HG02840 (cell line): ENCODE data around the gene TM4SF1.

Experiments
- ATAC-seq: cut with Tn5 transposase; IDR thresholded peaks from one replicate; pipeline ENCODE4 v1.9.1; 2021; ENCODE audit warnings: mild to moderate bottlenecking, moderate library complexity, moderate number of reproducible peaks; ENCODE audit not compliant: unreplicated experiment, low FRiP score

TM4SF1 gene

GRCh38 chr3:149377408-149378364, at the start of gene TM4SF1:
TM4SF1 (minus strand) TSS chr3:149377649; CDS start chr3:149377547, 102 bp downstream.
- no peak for ATAC-seq

DNA sequence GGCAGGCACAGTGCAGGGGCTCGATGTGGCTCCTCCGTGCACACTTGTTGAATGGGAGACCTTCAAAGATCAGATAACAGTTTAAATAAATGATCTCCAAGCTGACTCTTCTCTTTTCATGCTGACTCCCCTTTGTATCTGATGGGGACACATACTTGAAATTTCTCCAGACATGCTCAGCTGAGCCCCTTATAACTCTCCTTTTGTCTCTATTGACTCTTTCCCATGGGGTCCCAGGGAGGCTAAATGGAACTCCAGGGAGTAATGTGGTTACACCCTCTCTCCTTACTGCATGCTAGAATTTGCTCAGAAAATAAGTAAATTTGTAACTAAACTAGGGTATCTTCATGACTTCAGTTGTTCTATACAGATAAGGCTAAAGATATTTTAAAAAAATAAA, 48.9 kb upstream of the TM4SF1 start:
- no peak for ATAC-seq

- ATAC-seq = no peak
Observed at GRCh38 chr3:149424918-149425317, 47.5 kb upstream of the TM4SF1 start.

DNA sequence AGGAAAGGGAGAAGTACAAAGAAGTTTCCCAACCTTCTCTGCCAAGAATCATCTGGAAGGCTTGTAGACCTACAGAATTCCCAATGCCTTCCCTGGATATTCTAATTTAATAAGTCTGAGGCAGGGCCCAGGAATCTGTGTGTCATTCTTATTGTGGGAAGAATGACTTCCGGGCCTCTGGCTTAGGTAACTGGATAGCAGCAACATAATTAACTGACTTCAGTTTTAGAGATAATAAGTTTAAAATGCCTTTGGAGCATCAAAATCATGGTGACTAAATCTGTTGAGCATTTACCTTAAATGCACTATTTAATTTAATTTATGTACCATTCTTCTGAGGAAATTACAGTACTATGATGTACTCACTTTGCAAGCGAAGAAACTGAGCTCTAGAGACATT, 44.3 kb upstream of the TM4SF1 start:
- ATAC-seq = no peak

DNA sequence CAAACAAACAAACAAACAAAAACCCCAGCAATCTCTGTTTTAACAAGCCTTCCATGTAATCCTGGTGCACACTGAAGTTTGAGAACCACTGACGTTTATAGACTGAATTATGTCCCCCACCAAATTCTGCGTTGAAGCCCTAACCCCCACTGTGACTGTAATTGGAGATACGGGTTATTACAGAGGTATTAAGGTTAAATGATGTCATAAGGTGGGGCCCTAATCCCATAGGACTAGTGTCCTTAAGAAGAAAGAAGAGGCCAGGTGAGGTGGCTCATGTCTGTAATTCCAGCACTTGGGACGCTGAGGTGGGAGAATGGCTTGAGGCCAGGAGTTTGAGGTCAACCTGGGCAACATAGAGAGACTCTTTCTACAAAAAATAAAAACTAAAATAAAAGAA, 42.4 kb upstream of the TM4SF1 start:
- ATAC-seq = no peak

DNA sequence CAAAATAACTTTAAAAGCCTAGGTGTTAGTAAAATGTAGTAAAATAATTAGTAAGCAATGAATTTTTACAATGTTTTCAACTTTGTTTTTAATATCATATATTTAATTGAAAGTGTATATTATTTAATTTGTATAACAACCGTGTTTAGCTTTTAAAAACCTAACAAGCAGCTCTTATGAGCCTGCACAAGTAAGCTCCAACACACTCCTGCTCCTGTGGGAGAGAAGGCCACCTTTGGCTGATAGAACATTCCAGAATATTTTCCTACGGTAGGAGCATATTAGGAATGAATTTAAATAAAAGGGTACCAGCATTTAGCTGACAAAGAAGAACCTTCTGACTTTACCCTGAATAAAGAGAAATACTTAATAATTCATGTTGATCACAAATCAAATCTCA, 40.3 kb upstream of the TM4SF1 start:
- no peak for ATAC-seq

DNA sequence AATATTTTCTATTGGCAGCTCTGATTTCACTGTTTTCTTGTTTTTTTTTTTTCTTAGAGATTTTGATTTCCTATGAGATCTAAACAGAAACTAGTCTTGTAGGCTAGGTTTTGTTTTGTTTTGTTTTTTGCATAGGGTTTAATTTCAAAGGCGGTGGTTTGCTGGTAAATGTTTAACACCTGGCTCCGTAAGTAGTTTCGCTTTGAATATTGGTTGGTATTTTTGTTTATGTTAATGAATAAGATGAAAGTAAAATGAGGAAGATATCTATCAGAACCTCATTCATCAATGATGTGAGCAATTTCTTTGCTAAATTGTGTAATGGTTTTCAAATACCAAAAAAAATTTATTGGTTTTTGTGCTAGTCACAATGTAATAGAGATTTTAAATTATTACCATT, 39.7 kb upstream of the TM4SF1 start:
- peak; percentile 76 for ATAC-seq

GRCh38 chr3:149415484-149415883, 38.0 kb upstream of the TM4SF1 start:
- no peak for ATAC-seq

DNA sequence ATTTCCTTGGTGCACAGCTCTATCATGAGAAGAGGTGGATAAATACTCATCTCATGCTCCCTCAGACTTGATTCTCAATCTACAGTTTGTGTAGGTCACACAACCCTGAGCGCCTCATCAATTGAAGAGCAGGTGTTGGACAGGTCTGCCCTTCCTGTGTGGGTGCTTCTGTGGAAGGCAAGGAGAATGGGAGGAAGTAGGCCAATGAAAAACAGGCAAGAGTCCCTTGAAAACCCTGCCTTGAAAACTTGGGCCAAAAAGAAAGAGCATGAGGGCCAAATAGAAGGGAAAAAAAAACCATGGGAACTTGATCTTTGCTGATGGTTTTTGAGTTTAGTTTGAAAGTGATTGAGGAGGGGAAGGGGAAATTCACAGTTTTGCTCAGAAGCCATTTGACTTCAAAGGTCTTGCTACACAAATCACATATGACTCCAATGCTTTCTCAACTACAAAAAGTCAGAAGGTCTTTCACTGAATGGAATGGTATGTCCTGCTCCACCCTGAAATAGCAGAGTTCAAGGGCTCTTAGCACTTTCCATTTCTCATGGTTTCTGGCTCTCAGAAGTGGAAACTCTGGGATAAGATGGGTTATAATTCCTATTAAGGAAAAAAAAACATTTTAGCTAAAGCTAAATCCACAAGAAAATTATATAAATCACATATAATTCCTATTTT, 37.2 kb upstream of the TM4SF1 start:
- no peak for ATAC-seq

DNA sequence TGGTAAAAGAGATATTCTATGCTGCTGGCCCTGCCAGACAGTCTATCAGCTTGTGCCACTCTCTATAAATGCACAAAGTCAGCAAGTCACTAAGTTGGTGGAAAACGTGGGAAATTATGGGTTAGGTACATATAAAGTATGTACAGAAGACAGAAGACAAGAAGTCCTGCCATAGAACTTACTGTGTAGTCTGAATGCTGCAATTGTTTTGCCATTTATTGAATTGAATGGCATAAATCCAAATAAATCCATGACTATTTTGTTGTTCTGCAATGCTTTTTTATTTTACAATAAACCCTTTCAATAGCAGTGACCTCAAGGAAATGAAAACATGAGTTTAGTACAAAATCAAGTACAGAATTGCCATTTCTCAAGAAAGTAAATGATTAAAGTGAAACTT, 34.1 kb upstream of the TM4SF1 start:
- ATAC-seq = no peak

DNA sequence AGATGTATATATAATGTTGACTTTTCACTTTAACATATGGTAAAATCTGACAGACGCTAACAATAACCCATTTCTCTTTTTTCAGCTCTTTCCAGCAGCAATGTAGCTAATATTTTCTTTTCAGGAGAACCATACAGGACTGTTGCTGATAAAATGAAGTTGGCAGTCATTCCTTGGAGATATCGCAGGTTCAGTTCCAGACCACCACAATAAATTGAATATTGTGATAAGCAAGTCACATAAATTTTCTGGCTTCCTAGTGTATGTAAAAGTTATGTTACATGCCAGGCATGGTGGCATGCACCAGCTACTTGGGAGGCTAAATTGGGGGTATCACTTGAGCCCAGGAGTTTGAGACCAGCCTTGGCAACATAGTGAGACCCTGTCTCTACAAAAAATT, 31.9 kb upstream of the TM4SF1 start:
- no peak for ATAC-seq

GRCh38 chr3:149407898-149408297, 30.4 kb upstream of the TM4SF1 start:
- no peak for ATAC-seq

DNA sequence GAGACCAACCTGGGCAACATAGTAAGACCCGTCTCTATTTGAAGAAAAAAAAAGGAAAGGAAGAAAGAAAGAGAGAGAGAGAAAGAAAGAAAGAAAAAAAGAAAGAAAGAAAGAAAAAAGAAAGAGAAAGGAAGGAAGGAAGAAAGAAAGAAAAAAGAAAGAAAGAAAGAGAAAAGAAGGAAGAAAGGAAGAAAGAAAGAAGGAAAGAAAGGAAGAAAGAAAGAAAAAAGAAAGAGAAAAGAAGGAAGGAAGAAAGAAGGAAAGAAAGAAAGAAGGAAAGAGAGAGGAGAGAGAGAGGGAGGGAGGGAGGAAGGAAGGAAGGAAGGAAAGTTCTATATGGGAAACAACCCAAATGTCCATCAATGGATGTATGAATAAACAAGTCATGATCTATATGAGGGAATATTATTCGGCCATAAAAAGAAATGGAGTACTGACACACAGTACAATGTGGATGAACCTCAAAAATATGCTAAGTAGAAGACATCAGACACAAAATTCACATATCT, 28.8 kb upstream of the TM4SF1 start:
- no peak for ATAC-seq

DNA sequence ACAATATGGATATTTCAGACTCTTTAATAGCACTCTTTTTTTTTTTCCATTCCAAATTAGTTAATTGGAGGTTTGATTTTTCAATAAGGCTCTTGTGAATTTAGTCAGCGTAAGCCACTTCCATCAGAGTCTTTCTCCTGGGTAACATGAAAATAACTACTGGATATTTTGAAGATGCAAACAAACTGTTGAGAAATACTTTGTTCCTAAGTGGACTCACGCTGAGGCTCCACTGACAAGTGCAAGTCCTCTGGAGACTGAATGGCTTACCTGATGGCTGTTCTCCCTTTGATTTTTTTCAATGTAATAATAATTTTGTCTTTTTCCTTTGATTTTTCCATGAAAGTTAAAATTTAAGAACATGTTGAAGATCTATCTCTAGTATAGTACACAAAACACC, 26.0 kb upstream of the TM4SF1 start:
- no peak for ATAC-seq

GRCh38 chr3:149402481-149402880, 25.0 kb upstream of the TM4SF1 start:
- ATAC-seq = no peak

DNA sequence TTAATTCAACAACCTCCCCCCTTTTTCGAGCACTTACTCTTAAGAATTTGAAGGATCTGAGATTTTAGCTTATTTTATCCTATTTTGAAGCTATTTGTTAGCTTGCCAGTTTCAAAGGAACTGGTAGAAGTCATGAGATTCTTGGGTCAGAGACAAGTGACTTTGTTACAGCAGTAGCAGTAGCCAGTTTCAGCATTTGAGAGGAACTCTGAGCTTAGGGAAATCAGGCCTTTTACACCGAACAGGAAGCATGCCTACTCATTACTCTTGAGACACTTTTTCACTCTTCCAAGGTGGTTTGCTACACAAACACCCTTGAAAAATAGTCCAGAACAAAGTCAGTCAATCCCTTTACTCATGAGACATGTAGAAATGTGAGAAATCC, 24.5 kb upstream of the TM4SF1 start:
- no peak for ATAC-seq

DNA sequence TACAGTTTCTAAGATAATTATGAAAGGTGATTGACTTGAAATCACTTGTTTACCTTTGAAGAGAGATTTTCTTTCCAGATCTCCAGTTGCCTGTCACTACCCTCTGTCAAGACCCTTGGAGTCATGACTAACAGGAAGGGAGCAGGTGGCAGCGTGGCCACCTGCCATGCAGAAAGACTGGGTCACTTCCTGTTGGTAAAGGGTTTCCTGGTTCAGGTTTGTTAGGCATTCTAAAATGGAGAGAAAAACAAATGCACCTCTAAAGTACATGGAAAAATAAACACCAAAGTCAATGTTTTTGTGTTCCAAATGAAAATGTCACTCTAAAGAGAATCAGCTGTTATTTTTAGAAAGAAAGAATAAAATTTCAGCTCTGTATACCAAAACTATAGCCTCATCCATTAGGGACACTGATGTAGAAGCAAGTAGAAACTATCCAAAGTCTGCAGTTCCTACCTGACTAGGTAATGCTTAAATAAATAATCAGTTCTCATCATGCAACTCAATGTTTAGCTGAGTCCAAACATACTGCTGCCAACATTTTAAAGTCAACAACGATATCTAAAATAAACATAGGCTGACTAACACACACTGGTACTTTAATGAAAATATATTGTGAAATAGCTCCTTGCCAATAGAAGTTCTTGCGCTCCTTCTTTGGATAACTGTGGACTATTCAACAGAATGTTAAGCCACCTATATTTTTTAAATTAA, 23.9 kb upstream of the TM4SF1 start:
- ATAC-seq = no peak

- no peak for ATAC-seq
Observed at GRCh38 chr3:149400645-149401044, 23.2 kb upstream of the TM4SF1 start.

GRCh38 chr3:149398296-149398695, 20.8 kb upstream of the TM4SF1 start:
- ATAC-seq = no peak

- ATAC-seq = no peak
Observed at GRCh38 chr3:149397528-149397927, 20.1 kb upstream of the TM4SF1 start.

DNA sequence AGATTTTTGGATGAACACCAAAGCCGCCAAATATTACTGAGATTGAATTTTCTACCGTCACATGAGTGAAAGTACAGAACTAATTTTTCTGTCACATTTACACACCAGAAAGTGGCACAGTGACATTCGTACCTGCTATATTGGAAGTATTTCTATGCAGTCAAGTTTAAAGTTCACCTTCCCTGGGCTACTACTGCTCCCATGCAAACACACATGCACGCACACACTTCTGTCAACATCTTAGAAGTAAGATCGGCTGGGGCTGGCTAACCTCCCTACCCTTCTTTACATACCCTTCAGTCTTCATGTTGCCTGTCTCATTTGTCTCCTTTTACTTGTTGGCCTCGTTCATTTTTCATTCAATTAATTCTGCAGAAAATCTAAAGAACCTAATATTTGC, 19.0 kb upstream of the TM4SF1 start:
- no peak for ATAC-seq
